B cell (primary cell): Measurements from ENCODE around the gene FHIT.

Experiments used
- CTCF ChIP-seq: fragments of 200-600 bp; IDR thresholded peaks from one replicate; pipeline ENCODE4 v1.8.0; 2022; ENCODE audit warnings: antibody characterized with exemption, mild to moderate bottlenecking
- EZH2 ChIP-seq: IDR thresholded peaks from 2 replicates; pipeline ENCODE4 v1.6.1; 2012; ENCODE audit warnings: borderline replicate concordance, low read depth, mild to moderate bottlenecking, moderate library complexity, low read length; ENCODE audit not compliant: insufficient read depth, poor library complexity, severe bottlenecking

GRCh38 chr3:60339304-60339703, 911.9 kb downstream of the FHIT start:
- TF ChIP-seq CTCF (no peak), EZH2 (no peak)
